IMR-90 (cell line): Measurements from ENCODE around the gene THY1.

Source experiments
- CEBPB ChIP-seq: IDR thresholded peaks from 2 replicates; pipeline ENCODE4 v1.6.1; 2012; ENCODE audit warnings: low read depth, low read length, improper control_type of control experiment
- CHD1 ChIP-seq: IDR thresholded peaks from 2 replicates; pipeline ENCODE4 v1.6.1; 2012; ENCODE audit warnings: low read depth, low read length, improper control_type of control experiment
- FOS ChIP-seq: fragments of 150-350 bp; IDR thresholded peaks from 2 replicates; pipeline ENCODE4 v1.6.1; 2016; ENCODE audit warnings: low read depth, low read length
- MAZ ChIP-seq: IDR thresholded peaks from 2 replicates; pipeline ENCODE4 v1.6.1; 2012; ENCODE audit warnings: low read depth, mild to moderate bottlenecking, low read length, improper control_type of control experiment, moderate library complexity, borderline replicate concordance
- NFE2L2 ChIP-seq: fragments of 150-350 bp; IDR thresholded peaks from 2 replicates; pipeline ENCODE4 v1.6.1; 2016; ENCODE audit warnings: low read depth, mild to moderate bottlenecking, low read length
- POLR2A ChIP-seq: IDR thresholded peaks from 2 replicates; pipeline ENCODE4 v1.6.1; 2012; ENCODE audit warnings: mild to moderate bottlenecking, low read depth, low read length
- RAD21 ChIP-seq: IDR thresholded peaks from 2 replicates; pipeline ENCODE4 v1.6.1; 2012; ENCODE audit warnings: low read length, improper control_type of control experiment
- RCOR1 ChIP-seq: IDR thresholded peaks from 2 replicates; pipeline ENCODE4 v1.6.1; 2012; ENCODE audit warnings: mild to moderate bottlenecking, low read length, improper control_type of control experiment; ENCODE audit not compliant: insufficient replicate concordance
- SMC3 ChIP-seq: fragments of 150-350 bp; IDR thresholded peaks from 2 replicates; pipeline ENCODE4 v1.6.1; 2016; ENCODE audit warnings: low read depth, mild to moderate bottlenecking, antibody characterized with exemption, low read length, moderate library complexity
- TF ChIP-seq, protein P1 (sequence below): conservative IDR thresholded peaks from 2 replicates; pipeline ENCODE4 v1.5.1; 2012; ENCODE audit warnings: mild to moderate bottlenecking, low read depth, low read length, improper control_type of control experiment
- TF ChIP-seq, protein P2 (sequence below): fragments of 150-350 bp; IDR thresholded peaks from 2 replicates; pipeline ENCODE4 v1.6.1; 2016; ENCODE audit warnings: low read depth, mild to moderate bottlenecking, low read length, moderate library complexity, borderline replicate concordance
- TF ChIP-seq, protein P3 (sequence below): fragments of 150-350 bp; IDR thresholded peaks from 2 replicates; pipeline ENCODE4 v1.6.1; 2017; ENCODE audit warnings: mild to moderate bottlenecking, antibody characterized with exemption, low read length, low read depth

- TF ChIP-seq, protein P1, sequence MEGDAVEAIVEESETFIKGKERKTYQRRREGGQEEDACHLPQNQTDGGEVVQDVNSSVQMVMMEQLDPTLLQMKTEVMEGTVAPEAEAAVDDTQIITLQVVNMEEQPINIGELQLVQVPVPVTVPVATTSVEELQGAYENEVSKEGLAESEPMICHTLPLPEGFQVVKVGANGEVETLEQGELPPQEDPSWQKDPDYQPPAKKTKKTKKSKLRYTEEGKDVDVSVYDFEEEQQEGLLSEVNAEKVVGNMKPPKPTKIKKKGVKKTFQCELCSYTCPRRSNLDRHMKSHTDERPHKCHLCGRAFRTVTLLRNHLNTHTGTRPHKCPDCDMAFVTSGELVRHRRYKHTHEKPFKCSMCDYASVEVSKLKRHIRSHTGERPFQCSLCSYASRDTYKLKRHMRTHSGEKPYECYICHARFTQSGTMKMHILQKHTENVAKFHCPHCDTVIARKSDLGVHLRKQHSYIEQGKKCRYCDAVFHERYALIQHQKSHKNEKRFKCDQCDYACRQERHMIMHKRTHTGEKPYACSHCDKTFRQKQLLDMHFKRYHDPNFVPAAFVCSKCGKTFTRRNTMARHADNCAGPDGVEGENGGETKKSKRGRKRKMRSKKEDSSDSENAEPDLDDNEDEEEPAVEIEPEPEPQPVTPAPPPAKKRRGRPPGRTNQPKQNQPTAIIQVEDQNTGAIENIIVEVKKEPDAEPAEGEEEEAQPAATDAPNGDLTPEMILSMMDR: no peak
- TF ChIP-seq CEBPB (no peak), POLR2A (no peak), RAD21 (no peak), MAZ (no peak), SMC3 (no peak), RCOR1 (no peak), CHD1 (no peak), FOS (no peak), NFE2L2 (no peak)
- TF ChIP-seq, protein P2, sequence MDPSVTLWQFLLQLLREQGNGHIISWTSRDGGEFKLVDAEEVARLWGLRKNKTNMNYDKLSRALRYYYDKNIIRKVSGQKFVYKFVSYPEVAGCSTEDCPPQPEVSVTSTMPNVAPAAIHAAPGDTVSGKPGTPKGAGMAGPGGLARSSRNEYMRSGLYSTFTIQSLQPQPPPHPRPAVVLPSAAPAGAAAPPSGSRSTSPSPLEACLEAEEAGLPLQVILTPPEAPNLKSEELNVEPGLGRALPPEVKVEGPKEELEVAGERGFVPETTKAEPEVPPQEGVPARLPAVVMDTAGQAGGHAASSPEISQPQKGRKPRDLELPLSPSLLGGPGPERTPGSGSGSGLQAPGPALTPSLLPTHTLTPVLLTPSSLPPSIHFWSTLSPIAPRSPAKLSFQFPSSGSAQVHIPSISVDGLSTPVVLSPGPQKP: no peak
- TF ChIP-seq, protein P3, sequence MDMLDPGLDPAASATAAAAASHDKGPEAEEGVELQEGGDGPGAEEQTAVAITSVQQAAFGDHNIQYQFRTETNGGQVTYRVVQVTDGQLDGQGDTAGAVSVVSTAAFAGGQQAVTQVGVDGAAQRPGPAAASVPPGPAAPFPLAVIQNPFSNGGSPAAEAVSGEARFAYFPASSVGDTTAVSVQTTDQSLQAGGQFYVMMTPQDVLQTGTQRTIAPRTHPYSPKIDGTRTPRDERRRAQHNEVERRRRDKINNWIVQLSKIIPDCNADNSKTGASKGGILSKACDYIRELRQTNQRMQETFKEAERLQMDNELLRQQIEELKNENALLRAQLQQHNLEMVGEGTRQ: no peak
These were observed 48.2 kb downstream of the THY1 start for GRCh38 chr11:119374632-119375336.
